ENCODE results near the gene CHAC1. TPM values are rescaled to one million over a fixed set of nuclear protein-coding genes. Genes with fewer than 3 reads are reported as not detected.

Gene CHAC1
- polyA plus RNA-seq, 2 of the 4 experiments (the other 2 are of a cell fraction) = 4.9 to 22.2 TPM

DNA sequence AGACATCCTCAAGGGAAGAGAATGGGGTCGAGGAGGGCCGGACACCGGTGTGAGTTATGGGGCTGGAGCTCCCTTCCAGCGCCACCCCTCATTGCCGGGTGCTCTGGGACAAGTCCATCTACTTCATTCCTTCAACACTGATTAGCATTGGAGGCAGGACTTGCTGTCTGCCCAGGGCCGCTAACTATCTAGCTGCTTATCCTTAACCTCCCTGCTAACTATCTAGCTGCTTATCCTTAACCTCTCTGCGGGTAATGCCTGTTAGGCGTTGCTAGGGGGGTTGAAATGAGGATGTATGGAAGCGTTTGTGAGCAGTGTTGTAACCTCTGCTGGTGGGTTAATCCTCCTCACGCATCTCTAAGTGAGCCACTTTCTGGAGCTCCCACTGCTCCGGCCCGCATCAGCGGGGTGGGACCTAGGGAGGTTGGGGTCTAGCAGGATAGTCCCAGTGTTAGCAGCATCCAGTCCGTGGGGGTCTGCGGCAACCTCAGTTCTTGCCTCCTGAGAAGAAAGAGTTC, 10.9 kb upstream of the CHAC1 start:
- peak overlapping the region; percentile 89 to 94 for H3K27ac ChIP-seq
- FAIRE-seq = no peak
- H3K4me1 ChIP-seq = peaks cover 18% of the 10 kb centered on the region
- 76% methylated on average over 14 of the region's 15 CpGs for WGBS (ENCODE audit: missing lambda C conversion rate)
- no peak for ATAC-seq
- TF ChIP-seq JUN (IDR thresholded peaks at IDR 0.05) = no peak
- TF ChIP-seq RNF2 (IDR thresholded peaks at IDR 0.05; ENCODE audit: borderline replicate concordance, low read depth) = no peak
- no peak for TF ChIP-seq BCL3 (IDR thresholded peaks at IDR 0.05)
- TF ChIP-seq, protein P1, sequence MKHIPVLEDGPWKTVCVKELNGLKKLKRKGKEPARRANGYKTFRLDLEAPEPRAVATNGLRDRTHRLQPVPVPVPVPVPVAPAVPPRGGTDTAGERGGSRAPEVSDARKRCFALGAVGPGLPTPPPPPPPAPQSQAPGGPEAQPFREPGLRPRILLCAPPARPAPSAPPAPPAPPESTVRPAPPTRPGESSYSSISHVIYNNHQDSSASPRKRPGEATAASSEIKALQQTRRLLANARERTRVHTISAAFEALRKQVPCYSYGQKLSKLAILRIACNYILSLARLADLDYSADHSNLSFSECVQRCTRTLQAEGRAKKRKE (CRISPR knock-in tag; IDR thresholded peaks at IDR 0.05; ENCODE audit: low read depth) = no peak
- no peak for TF ChIP-seq HOXB13 (CRISPR knock-in tag; IDR thresholded peaks at IDR 0.05; ENCODE audit: low read depth)
- no peak for TF ChIP-seq CHD4 (IDR thresholded peaks at IDR 0.05; ENCODE audit: borderline replicate concordance)
- TF ChIP-seq KDM1A (IDR thresholded peaks at IDR 0.05; ENCODE audit: low read depth) = no peak
- no peak for TF ChIP-seq GATA3 (IDR thresholded peaks at IDR 0.05; ENCODE audit: borderline replicate concordance)
- TF ChIP-seq JUNB (IDR thresholded peaks at IDR 0.05) = no peak
- TF ChIP-seq HDAC2 (IDR thresholded peaks at IDR 0.05) = no peak
- TF ChIP-seq, protein P2, sequence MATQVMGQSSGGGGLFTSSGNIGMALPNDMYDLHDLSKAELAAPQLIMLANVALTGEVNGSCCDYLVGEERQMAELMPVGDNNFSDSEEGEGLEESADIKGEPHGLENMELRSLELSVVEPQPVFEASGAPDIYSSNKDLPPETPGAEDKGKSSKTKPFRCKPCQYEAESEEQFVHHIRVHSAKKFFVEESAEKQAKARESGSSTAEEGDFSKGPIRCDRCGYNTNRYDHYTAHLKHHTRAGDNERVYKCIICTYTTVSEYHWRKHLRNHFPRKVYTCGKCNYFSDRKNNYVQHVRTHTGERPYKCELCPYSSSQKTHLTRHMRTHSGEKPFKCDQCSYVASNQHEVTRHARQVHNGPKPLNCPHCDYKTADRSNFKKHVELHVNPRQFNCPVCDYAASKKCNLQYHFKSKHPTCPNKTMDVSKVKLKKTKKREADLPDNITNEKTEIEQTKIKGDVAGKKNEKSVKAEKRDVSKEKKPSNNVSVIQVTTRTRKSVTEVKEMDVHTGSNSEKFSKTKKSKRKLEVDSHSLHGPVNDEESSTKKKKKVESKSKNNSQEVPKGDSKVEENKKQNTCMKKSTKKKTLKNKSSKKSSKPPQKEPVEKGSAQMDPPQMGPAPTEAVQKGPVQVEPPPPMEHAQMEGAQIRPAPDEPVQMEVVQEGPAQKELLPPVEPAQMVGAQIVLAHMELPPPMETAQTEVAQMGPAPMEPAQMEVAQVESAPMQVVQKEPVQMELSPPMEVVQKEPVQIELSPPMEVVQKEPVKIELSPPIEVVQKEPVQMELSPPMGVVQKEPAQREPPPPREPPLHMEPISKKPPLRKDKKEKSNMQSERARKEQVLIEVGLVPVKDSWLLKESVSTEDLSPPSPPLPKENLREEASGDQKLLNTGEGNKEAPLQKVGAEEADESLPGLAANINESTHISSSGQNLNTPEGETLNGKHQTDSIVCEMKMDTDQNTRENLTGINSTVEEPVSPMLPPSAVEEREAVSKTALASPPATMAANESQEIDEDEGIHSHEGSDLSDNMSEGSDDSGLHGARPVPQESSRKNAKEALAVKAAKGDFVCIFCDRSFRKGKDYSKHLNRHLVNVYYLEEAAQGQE (IDR thresholded peaks at IDR 0.05) = no peak
- H3K4me3 ChIP-seq = peak overlapping the region; percentile 61
- DNase-seq (ENCODE audit: low read depth in 1 of 2, low spot score in 1 of 2) = no peak
- H3K9me3 ChIP-seq = no peaks in the 10 kb centered on the region
- POLR2A ChIA-PET = interaction anchor here (0.5 to 3.1 kb wide), 4 partner anchors 11 to 317 kb away, joined by 3 to 29 read pairs (median 10); partner anchors contain the start of genes CHAC1 and DLL4
- CTCF ChIA-PET = interaction anchor here (0.6 to 5.9 kb wide), 51 partner anchors 12 to 1806 kb away, joined by 3 to 76 read pairs (median 7); partner anchors contain the start of genes CHAC1, CHP1, DLL4 and EXD1
- peak overlapping the region; percentile 95 for H3K4me2 ChIP-seq

- ChIA-PET CTCF (interaction anchor here (0.9 to 5.9 kb wide), 28 partner anchors 11 to 288 kb away, joined by 3 to 76 read pairs (median 8); partner anchors contain the start of genes CHAC1, CHP1, DLL4 and EXD1), POLR2A (interaction anchor here (1.2 to 3.1 kb wide), 2 partner anchors 10 to 79 kb away, joined by 3 to 29 read pairs; partner anchors contain the start of gene CHAC1)
- peaks cover 16% of the 10 kb centered on the region for H3K4me1 ChIP-seq
- WGBS (ENCODE audit: missing lambda C conversion rate) = 93% methylated on average over 12 of the region's 12 CpGs
- peak overlapping the region in 1 of 2 experiments; percentile 89; a peak in 3 of 6 replicates for H3K27ac ChIP-seq
- DNase-seq (ENCODE audit: low read depth in 1 of 2, low spot score in 1 of 2) = no peak
- no peak for TF ChIP-seq CHD4 (IDR thresholded peaks at IDR 0.05; ENCODE audit: borderline replicate concordance)
- no peak for ATAC-seq
- no peaks in the 10 kb centered on the region for H3K9me3 ChIP-seq
- FAIRE-seq = no peak
- H3K4me3 ChIP-seq = no peak overlapping the region
- peak overlapping the region; percentile 95; the same call in 2 of the 3 replicates for H3K4me2 ChIP-seq
These were observed 10.4 kb upstream of the CHAC1 start for GRCh38 chr15:40942878-40943277.

DNA sequence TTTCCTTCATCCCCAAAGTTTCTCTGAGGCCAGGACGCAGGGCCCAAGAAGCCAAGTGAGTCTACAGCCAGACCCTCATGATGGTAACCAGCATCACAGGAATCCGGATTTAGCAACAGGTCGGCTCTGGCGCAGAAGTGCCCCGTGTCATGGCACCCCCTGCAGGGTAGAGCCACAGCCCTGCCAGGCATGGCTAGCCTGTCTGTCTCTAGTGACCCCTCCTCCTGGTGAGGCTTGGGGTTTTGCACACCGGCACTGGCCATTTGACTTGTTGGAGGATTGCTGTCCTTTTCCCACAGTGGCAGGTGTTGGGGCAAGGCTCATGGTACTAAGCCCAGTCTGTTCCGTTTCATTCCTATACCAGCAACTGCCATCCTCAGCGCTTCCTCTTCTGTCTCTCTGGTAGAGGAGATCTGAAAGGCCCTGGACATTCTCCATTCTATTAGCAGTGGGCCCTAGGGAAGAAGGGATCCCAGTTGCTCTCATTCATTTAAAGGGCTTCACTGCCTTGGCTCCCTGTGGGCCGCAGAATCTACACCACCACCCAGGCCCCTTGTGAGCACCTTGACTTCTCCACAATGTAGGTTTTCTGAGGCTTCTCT, 9.4 kb upstream of the CHAC1 start:
- WGBS (ENCODE audit: missing lambda C conversion rate) = 97% methylated on average over 8 of the region's 9 CpGs
- H3K27ac ChIP-seq = no peak overlapping the region
- POLR2A ChIA-PET = interaction anchor here (0.6 kb wide), 1 partner anchor 9 kb away, joined by 3 read pairs; the partner anchor contains the start of gene CHAC1
- DNase-seq (ENCODE audit: low read depth in 1 of 2, low spot score in 1 of 2) (no peak), ATAC-seq (no peak), FAIRE-seq (no peak)
- TF ChIP-seq KDM5A (IDR thresholded peaks at IDR 0.05) (no peak), EHMT2 (IDR thresholded peaks at IDR 0.05; ENCODE audit: low read depth) (no peak), GATA3 (IDR thresholded peaks at IDR 0.05; ENCODE audit: borderline replicate concordance) (no peak), HEYL (CRISPR knock-in tag; IDR thresholded peaks at IDR 0.05) (no peak), RCOR1 (IDR thresholded peaks at IDR 0.05; ENCODE audit: low read depth, low read length) (no peak), ELK1 (IDR thresholded peaks at IDR 0.05; ENCODE audit: low read depth, low read length) (no peak)
- TF ChIP-seq, protein P3, sequence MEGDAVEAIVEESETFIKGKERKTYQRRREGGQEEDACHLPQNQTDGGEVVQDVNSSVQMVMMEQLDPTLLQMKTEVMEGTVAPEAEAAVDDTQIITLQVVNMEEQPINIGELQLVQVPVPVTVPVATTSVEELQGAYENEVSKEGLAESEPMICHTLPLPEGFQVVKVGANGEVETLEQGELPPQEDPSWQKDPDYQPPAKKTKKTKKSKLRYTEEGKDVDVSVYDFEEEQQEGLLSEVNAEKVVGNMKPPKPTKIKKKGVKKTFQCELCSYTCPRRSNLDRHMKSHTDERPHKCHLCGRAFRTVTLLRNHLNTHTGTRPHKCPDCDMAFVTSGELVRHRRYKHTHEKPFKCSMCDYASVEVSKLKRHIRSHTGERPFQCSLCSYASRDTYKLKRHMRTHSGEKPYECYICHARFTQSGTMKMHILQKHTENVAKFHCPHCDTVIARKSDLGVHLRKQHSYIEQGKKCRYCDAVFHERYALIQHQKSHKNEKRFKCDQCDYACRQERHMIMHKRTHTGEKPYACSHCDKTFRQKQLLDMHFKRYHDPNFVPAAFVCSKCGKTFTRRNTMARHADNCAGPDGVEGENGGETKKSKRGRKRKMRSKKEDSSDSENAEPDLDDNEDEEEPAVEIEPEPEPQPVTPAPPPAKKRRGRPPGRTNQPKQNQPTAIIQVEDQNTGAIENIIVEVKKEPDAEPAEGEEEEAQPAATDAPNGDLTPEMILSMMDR (IDR thresholded peaks at IDR 0.05) = no peak
- no peak overlapping the region for H3K4me2 ChIP-seq
- CTCF ChIA-PET = interaction anchor here (2.2 to 4.7 kb wide), 4 partner anchors 10 to 79 kb away, joined by 7 to 76 read pairs (median 46); partner anchors contain the start of gene CHAC1
- H3K4me1 ChIP-seq = peaks cover 12% of the 10 kb centered on the region
- H3K4me3 ChIP-seq = no peak overlapping the region
- no peaks in the 10 kb centered on the region for H3K9me3 ChIP-seq
